H1 (cell line): ENCODE data around the gene DHX9. TPM values are rescaled to one million over a fixed set of nuclear protein-coding genes. Genes with fewer than 3 reads are reported as not detected.

Experiments used
- BACH1 ChIP-seq: IDR thresholded peaks from 2 replicates; pipeline ENCODE4 v1.6.1; 2012; ENCODE audit warnings: low read length, improper control_type of control experiment
- CHD2 ChIP-seq: IDR thresholded peaks from 2 replicates; pipeline ENCODE4 v1.6.1; 2012; ENCODE audit warnings: low read length, improper control_type of control experiment
- KDM5A ChIP-seq: fragments of 200-600 bp; IDR thresholded peaks from 2 replicates; pipeline ENCODE4 v1.7.1; 2012; ENCODE audit warnings: mild to moderate bottlenecking, low read length, inconsistent platforms, mixed read lengths
- polyA plus RNA-seq, 7 experiments: library from polyadenylated mRNA; depleted of rRNA in 3 of 7; stranded (reverse) in 5 of 7; unstranded in 2 of 7; fragments of >200 nt in 5 of 7; fragments of 200-250 nt in 2 of 7; gene quantifications; 1 replicate in 5 of 7; 2 replicates in 1 of 7; 4 replicates in 1 of 7; pipeline versions ENCODE4 v1.2.1 to v1.2.3, GENCODE V29; 2011 to 2013; ENCODE audit warnings: missing spikeins in 2 of 7, mixed read lengths in 2 of 7
- total RNA-seq: library from RNA; stranded (reverse); fragmentation: NEBNext Ultra II Directional; extraction: Animal tissue kit (Norgen Biotek cat#: 25700); gene quantifications from 2 replicates; pipeline ENCODE4 v1.2.1, GENCODE V29; 2021
- TF ChIP-seq, protein P1 (sequence below): IDR thresholded peaks from 2 replicates; pipeline ENCODE4 v1.6.1; 2012; ENCODE audit warnings: low read length, inconsistent platforms

The DHX9 gene
- total and polyA plus RNA-seq, 2 of the 8 experiments (the other 6 are each of a cell fraction or from before 2014, with no cell fraction given): 153 to 333 TPM

DNA sequence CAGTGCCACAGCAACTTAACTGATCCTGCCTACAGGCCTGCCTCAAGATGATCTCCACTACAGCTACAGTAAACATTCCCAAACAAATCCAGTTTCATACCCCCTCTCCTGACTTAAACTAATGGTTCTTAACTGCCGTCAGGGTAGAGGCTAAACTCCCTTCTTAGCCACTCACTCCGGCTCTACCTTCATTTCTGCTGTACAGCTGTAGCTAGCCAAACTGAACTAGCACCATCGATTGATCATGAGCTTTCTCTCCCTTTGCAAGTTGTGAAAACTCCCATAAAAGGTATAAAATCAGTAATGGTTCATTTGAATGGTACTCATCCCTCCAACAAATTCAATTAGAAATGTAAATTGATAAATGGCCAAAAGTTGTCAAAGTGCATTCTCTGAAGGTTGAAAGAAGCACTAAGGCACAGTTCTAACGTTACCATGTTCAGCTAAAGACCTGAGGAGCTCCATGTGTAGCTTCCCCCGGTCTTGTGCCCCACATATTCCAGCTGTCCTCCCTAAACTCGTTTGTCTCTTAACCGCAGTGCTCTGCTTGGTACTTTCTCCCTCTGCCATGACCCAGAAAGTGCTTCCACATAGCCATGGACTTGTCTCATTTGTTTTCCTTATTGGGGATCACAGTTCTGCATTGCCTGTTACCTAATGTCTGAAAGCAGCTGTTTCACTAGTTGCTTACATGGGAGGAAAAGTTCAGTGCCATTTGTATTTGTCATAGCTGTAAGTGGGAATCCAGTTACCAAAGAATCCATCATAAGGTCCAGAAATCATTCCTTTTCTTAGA, 49.8 kb downstream of the DHX9 start (continued):
- TF ChIP-seq KDM5A (no peak), BACH1 (no peak), CHD2 (no peak)
- TF ChIP-seq, protein P1, sequence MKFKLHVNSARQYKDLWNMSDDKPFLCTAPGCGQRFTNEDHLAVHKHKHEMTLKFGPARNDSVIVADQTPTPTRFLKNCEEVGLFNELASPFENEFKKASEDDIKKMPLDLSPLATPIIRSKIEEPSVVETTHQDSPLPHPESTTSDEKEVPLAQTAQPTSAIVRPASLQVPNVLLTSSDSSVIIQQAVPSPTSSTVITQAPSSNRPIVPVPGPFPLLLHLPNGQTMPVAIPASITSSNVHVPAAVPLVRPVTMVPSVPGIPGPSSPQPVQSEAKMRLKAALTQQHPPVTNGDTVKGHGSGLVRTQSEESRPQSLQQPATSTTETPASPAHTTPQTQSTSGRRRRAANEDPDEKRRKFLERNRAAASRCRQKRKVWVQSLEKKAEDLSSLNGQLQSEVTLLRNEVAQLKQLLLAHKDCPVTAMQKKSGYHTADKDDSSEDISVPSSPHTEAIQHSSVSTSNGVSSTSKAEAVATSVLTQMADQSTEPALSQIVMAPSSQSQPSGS: no peak
